CD14-positive monocyte (primary cell): ENCODE measurements around the gene GPER1. TPM values are rescaled to one million over a fixed set of nuclear protein-coding genes. Genes with fewer than 3 reads are reported as not detected.

ENCODE experiments used
- DNase-seq, 3 donors: peaks; one replicate each; pipeline ENCODE4 v3.0.0-alpha.2; 2011 to 2022
- H2AFZ ChIP-seq: 2 replicates; pipeline ENCODE4 v1.6.0; 2012; ENCODE audit warnings: mild to moderate bottlenecking, low read depth, low read length, inconsistent platforms; ENCODE audit not compliant: insufficient read depth, poor library complexity, severe bottlenecking
- H3K27ac ChIP-seq, 2 donors: 1 replicate in 1 of 2; 2 replicates in 1 of 2; pipeline ENCODE4 v1.5.1; 2012 to 2013; ENCODE audit warnings: low read length in 2 of 2, control low read depth in 1 of 2, inconsistent platforms in 1 of 2, low read depth in 1 of 2, mild to moderate bottlenecking in 1 of 2
- H3K27me3 ChIP-seq, 2 donors: one replicate each; pipeline versions ENCODE4 v1.6.0 to v1.6.1; 2011 to 2013; ENCODE audit warnings: low read length in 2 of 2; ENCODE audit not compliant: control insufficient read depth in 2 of 2, insufficient read depth in 2 of 2
- H3K36me3 ChIP-seq, 2 donors: replicated peaks in 1 of 2; 1 replicate in 1 of 2; 2 replicates in 1 of 2; pipeline versions ENCODE4 v1.5.1 to v1.6.1; 2012 to 2013; ENCODE audit warnings: low read length in 2 of 2, control low read depth in 1 of 2, inconsistent platforms in 1 of 2, mild to moderate bottlenecking in 1 of 2; ENCODE audit not compliant: insufficient read depth in 2 of 2, control insufficient read depth in 1 of 2
- H3K4me1 ChIP-seq, 2 donors: 1 replicate in 1 of 2; 2 replicates in 1 of 2; pipeline versions ENCODE4 v1.5.1 to v1.6.1; 2012 to 2013; ENCODE audit warnings: low read length in 2 of 2, control low read depth in 1 of 2, inconsistent platforms in 1 of 2, mild to moderate bottlenecking in 1 of 2, moderate library complexity in 1 of 2; ENCODE audit not compliant: insufficient read depth in 2 of 2, control insufficient read depth in 1 of 2
- H3K4me2 ChIP-seq: replicated peaks from 2 replicates; pipeline ENCODE3; 2012; ENCODE audit warnings: low read length, moderate library complexity, mild to moderate bottlenecking; ENCODE audit not compliant: poor library complexity, severe bottlenecking; ENCODE audit errors: extremely low read depth
- H3K4me3 ChIP-seq, 3 experiments: fragments of 200-600 bp in 1 of 3; sonication (generic) in 1 of 3; replicated peaks in 1 of 3; 1 replicate in 2 of 3; 2 replicates in 1 of 3; pipeline ENCODE4 v1.5.1; 2011 to 2013; ENCODE audit warnings: low read length in 3 of 3, mild to moderate bottlenecking in 3 of 3, control low read depth in 2 of 3, low read depth in 2 of 3, inconsistent platforms in 1 of 3, moderate library complexity in 1 of 3
- H3K79me2 ChIP-seq: 2 replicates; pipeline ENCODE4 v1.6.0; 2012; ENCODE audit warnings: mild to moderate bottlenecking, control low read depth, inconsistent platforms, low read length, moderate library complexity; ENCODE audit not compliant: insufficient read depth
- H3K9ac ChIP-seq: 2 replicates; pipeline ENCODE4 v1.6.0; 2017; ENCODE audit warnings: low read length, mild to moderate bottlenecking; ENCODE audit not compliant: insufficient read depth, poor library complexity, severe bottlenecking
- H3K9me3 ChIP-seq, 2 donors: replicated peaks in 1 of 2; 1 replicate in 1 of 2; 2 replicates in 1 of 2; pipeline versions ENCODE4 v1.5.1 to v1.6.1; 2012 to 2013; ENCODE audit warnings: low read length in 2 of 2, control low read depth in 1 of 2; ENCODE audit not compliant: control insufficient read depth in 1 of 2, insufficient read depth in 1 of 2
- H4K20me1 ChIP-seq: 2 replicates; pipeline ENCODE4 v1.6.0; 2012; ENCODE audit warnings: mild to moderate bottlenecking, low read length, control low read depth, moderate library complexity; ENCODE audit not compliant: insufficient read depth
- H3K27ac Mint-ChIP-seq, 7 donors: one replicate each; pipeline ENCODE4 v1.8.0; 2020; ENCODE audit warnings: mild to moderate bottlenecking in 7 of 7, mixed read lengths in 7 of 7, moderate library complexity in 6 of 7, inconsistent platforms in 2 of 7
- H3K27me3 Mint-ChIP-seq, 3 donors: one replicate each; pipeline ENCODE4 v1.8.0; 2021 to 2022; ENCODE audit warnings: low read depth in 3 of 3, mild to moderate bottlenecking in 3 of 3, mixed read lengths in 3 of 3, moderate library complexity in 3 of 3, inconsistent platforms in 1 of 3
- H3K36me3 Mint-ChIP-seq, 2 donors: one replicate each; pipeline ENCODE4 v1.8.0; 2020; ENCODE audit warnings: mixed read lengths in 2 of 2, inconsistent platforms in 1 of 2, mild to moderate bottlenecking in 1 of 2
- H3K4me1 Mint-ChIP-seq: one replicate; pipeline ENCODE4 v1.8.0; 2020; ENCODE audit warnings: mild to moderate bottlenecking, mixed read lengths
- H3K4me3 Mint-ChIP-seq, 2 donors: one replicate each; pipeline ENCODE4 v1.8.0; 2020; ENCODE audit warnings: mild to moderate bottlenecking in 2 of 2, mixed read lengths in 2 of 2, moderate library complexity in 1 of 2
- H3K9me3 Mint-ChIP-seq, 7 donors: one replicate each; pipeline ENCODE4 v1.8.0; 2020 to 2022; ENCODE audit warnings: mixed read lengths in 7 of 7, mild to moderate bottlenecking in 6 of 7, moderate library complexity in 6 of 7, inconsistent platforms in 2 of 7
- CTCF ChIP-seq: fragments of 200-600 bp; IDR thresholded peaks from one replicate; pipeline ENCODE4 v1.8.0; 2022; ENCODE audit warnings: antibody characterized with exemption, mild to moderate bottlenecking
- WGBS: methylation state at CpG from one replicate; pipeline ENCODE4 v1.1.5; 2013; ENCODE audit warnings: missing lambda C conversion rate; ENCODE audit not compliant: insufficient coverage; 5-methylcytosine and 5-hydroxymethylcytosine counted together
- intact Hi-C, 2 donors: fragments of 100-400 bp; cut with micrococcal nuclease; formaldehyde crosslinking; loops; one replicate each; pipeline versions ENCODE4 v1.15.0 to v1.15.1; 2023
- polyA plus RNA-seq, 3 donors: library from polyadenylated mRNA; depleted of rRNA in 1 of 3; unstranded in 2 of 3; stranded (reverse) in 1 of 3; fragments of 300-500 nt in 2 of 3; fragments of >200 nt in 1 of 3; fragmentation: Illumina TruSeq in 2 of 3; gene quantifications; 1 replicate in 2 of 3; 2 replicates in 1 of 3; pipeline ENCODE4 v1.2.3, GENCODE V29; 2012 to 2021

GPER1 gene
- polyA plus RNA-seq, 3 donors = 0.35 to 10.0 (median 4.1) TPM

GRCh38 chr7:1063361-1063760 is 24.6 kb upstream of the GPER1 start:
- peaks cover 0 to 39% of the 10 kb centered on the region in 2 donors for H3K27me3 ChIP-seq
- peaks cover 36 to 52% (median 40%) of the 10 kb centered on the region in 3 donors for H3K27me3 Mint-ChIP-seq
- no peaks in the 10 kb centered on the region for H3K79me2 ChIP-seq
- no peak overlapping the region for H3K27ac Mint-ChIP-seq
- H3K9me3 Mint-ChIP-seq = peaks cover 0 to 12% (median 4%) of the 10 kb centered on the region in 7 donors
- no peaks in the 10 kb centered on the region for H3K9me3 ChIP-seq
- H3K36me3 ChIP-seq = no peaks in the 10 kb centered on the region
- TF ChIP-seq CTCF = no peak
- WGBS = 93% methylated on average over 21 of the region's 21 CpGs
- no peak overlapping the region for H2AFZ ChIP-seq
- peak overlapping the region in 1 of 2 donors; percentile 45 for H3K4me3 Mint-ChIP-seq
- H3K9ac ChIP-seq = no peak overlapping the region
- peaks cover 35 to 40% of the 10 kb centered on the region in 2 donors for H3K4me1 ChIP-seq
- H3K4me2 ChIP-seq = no peak overlapping the region
- H3K4me1 Mint-ChIP-seq = peaks cover 38% of the 10 kb centered on the region
- H3K36me3 Mint-ChIP-seq = no peaks in the 10 kb centered on the region
- H4K20me1 ChIP-seq = no peaks in the 10 kb centered on the region
- H3K27ac ChIP-seq = no peak overlapping the region
- DNase-seq = no peak
- H3K4me3 ChIP-seq = no peak overlapping the region
- intact Hi-C loops = loop anchor here (10.0 kb wide), 3 partner anchors 159 to 279 kb away; partner anchors contain the start of gene GET4 (in 1 of the 2)

GRCh38 chr7:1064581-1064980 is 23.3 kb upstream of the GPER1 start:
- Mint-ChIP-seq H3K4me1 (peaks cover 38% of the 10 kb centered on the region), H3K36me3 (no peaks in the 10 kb centered on the region), H3K27ac (no peak overlapping the region), H3K9me3 (peaks cover 0 to 9% (median 0%) of the 10 kb centered on the region in 7 donors), H3K4me3 (no peak overlapping the region), H3K27me3 (peaks cover 32 to 45% (median 36%) of the 10 kb centered on the region in 3 donors)
- no peak for TF ChIP-seq CTCF
- no peak overlapping the region for H3K9ac ChIP-seq
- WGBS = 91% methylated on average over 6 of the region's 13 CpGs
- no peaks in the 10 kb centered on the region for H3K79me2 ChIP-seq
- peaks cover 0 to 39% of the 10 kb centered on the region in 2 donors for H3K27me3 ChIP-seq
- no peak overlapping the region for H2AFZ ChIP-seq
- no peak for DNase-seq
- H3K36me3 ChIP-seq = no peaks in the 10 kb centered on the region
- intact Hi-C loops = loop anchor here (10.0 kb wide), 3 partner anchors 160 to 280 kb away; partner anchors contain the start of gene GET4 (in 1 of the 2)
- H3K27ac ChIP-seq = no peak overlapping the region
- H4K20me1 ChIP-seq = no peaks in the 10 kb centered on the region
- no peaks in the 10 kb centered on the region for H3K9me3 ChIP-seq
- H3K4me1 ChIP-seq = peaks cover 35 to 40% of the 10 kb centered on the region in 2 donors
- no peak overlapping the region for H3K4me2 ChIP-seq
- no peak overlapping the region for H3K4me3 ChIP-seq
